ENCODE measurements around the gene SYT6.

- TF ChIP-seq CTCF (IDR thresholded peaks at IDR 0.05) (no peak), POLR2A (IDR thresholded peaks at IDR 0.05) (no peak)
Measured at GRCh38 chr1:114104949-114105348, 48.7 kb downstream of the SYT6 start.

Measured in testis (tissue), 2 donors.